ENCODE measurements around the gene CD200R1.

The CD200R1 gene

GRCh38 chr3:112881891-112882290 is 93.0 kb downstream of the CD200R1 start:
- Mint-ChIP-seq H3K27ac (no peak overlapping the region), H3K27me3 (ENCODE audit: low read depth, poor library complexity) (no peaks in the 10 kb centered on the region), H3K4me1 (no peaks in the 10 kb centered on the region), H3K4me3 (no peak overlapping the region), H3K36me3 (ENCODE audit: low read depth) (no peaks in the 10 kb centered on the region), H3K9me3 (peaks cover 4% of the 10 kb centered on the region)
- no peak for DNase-seq
- no peak for TF ChIP-seq CTCF (IDR thresholded peaks at IDR 0.05)

- Mint-ChIP-seq H3K36me3 (ENCODE audit: low read depth) (no peaks in the 10 kb centered on the region), H3K9me3 (peaks cover 11% of the 10 kb centered on the region), H3K27ac (no peak overlapping the region), H3K4me3 (no peak overlapping the region), H3K27me3 (ENCODE audit: low read depth, poor library complexity) (no peaks in the 10 kb centered on the region), H3K4me1 (no peaks in the 10 kb centered on the region)
- DNase-seq = no peak
- no peak for TF ChIP-seq CTCF (IDR thresholded peaks at IDR 0.05)
Observed at GRCh38 chr3:112875561-112875960, 99.3 kb downstream of the CD200R1 start.

GRCh38 chr3:112874725-112875124 is 100.2 kb downstream of the CD200R1 start:
- no peak for TF ChIP-seq CTCF (IDR thresholded peaks at IDR 0.05)
- H3K27ac Mint-ChIP-seq = no peak overlapping the region
- no peak for DNase-seq
- H3K36me3 Mint-ChIP-seq (ENCODE audit: low read depth) = peaks cover 3% of the 10 kb centered on the region
- no peaks in the 10 kb centered on the region for H3K27me3 Mint-ChIP-seq (ENCODE audit: low read depth, poor library complexity)
- no peak overlapping the region for H3K4me3 Mint-ChIP-seq
- no peaks in the 10 kb centered on the region for H3K4me1 Mint-ChIP-seq
- H3K9me3 Mint-ChIP-seq = peaks cover 15% of the 10 kb centered on the region

GRCh38 chr3:112873632-112874031 is 101.3 kb downstream of the CD200R1 start:
- no peak for DNase-seq
- peaks cover 23% of the 10 kb centered on the region for H3K9me3 Mint-ChIP-seq

GRCh38 chr3:112871735-112872134 is 103.2 kb downstream of the CD200R1 start:
- DNase-seq = no peak
- peaks cover 27% of the 10 kb centered on the region for H3K9me3 Mint-ChIP-seq
- no peak overlapping the region for H3K4me3 Mint-ChIP-seq

More at GRCh38 chr3:112873632-112874031, 101.3 kb downstream of the CD200R1 start:
- Mint-ChIP-seq H3K36me3 (ENCODE audit: low read depth) (peaks cover 3% of the 10 kb centered on the region), H3K4me3 (no peak overlapping the region), H3K27me3 (ENCODE audit: low read depth, poor library complexity) (no peaks in the 10 kb centered on the region), H3K27ac (no peak overlapping the region), H3K4me1 (no peaks in the 10 kb centered on the region)
- TF ChIP-seq CTCF (IDR thresholded peaks at IDR 0.05) = no peak

More at GRCh38 chr3:112871735-112872134, 103.2 kb downstream of the CD200R1 start:
- H3K4me1 Mint-ChIP-seq = no peaks in the 10 kb centered on the region
- peaks cover 3% of the 10 kb centered on the region for H3K36me3 Mint-ChIP-seq (ENCODE audit: low read depth)
- H3K27me3 Mint-ChIP-seq (ENCODE audit: low read depth, poor library complexity) = no peaks in the 10 kb centered on the region
- H3K27ac Mint-ChIP-seq = no peak overlapping the region
- no peak for TF ChIP-seq CTCF (IDR thresholded peaks at IDR 0.05)
